Fibroblast of skin of right quadriceps (primary cell): Measurements from ENCODE around the gene HYCC1.
"Not testable (repeated sequence)": the region's sequence is repeated elsewhere in the genome, so short reads cannot be mapped to it uniquely, and the experiment has no call there.

Experiments used
- DNase-seq: peaks from one replicate; pipeline ENCODE4 v3.0.0-alpha.2; 2013

The HYCC1 gene

DNA sequence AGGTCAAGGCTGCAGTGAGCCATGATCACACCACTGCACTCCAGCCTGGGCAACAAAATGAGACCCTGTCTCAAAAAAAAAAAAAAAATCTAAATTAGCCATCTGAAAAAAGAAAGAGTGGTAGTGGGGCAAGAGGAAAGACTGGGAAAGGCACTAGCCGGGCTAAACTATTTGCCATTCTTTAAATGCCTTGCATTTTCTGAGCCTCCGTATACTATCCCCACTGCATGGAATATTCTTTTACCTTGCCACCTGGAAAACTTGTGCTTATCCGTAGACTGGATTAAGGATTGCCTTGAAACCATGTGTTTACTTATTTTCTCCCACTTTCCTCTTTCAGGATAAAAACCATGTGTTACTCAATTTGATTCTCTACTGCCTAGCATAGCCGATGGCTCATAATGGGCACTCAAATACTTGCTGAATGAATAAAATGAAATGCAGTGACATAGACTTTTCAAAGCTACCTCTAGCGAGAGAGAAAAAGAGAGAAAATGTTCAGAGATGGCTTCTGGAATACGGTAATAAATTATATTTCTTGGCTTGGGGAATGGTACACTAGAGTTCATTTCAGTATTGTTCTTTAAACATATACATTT is 30.6 kb downstream of the HYCC1 start:
- DNase-seq, result peak; percentile 41

- peak; percentile 84 for DNase-seq
Measured at GRCh38 chr7:22980422-22980821, 33.5 kb downstream of the HYCC1 start.

DNA sequence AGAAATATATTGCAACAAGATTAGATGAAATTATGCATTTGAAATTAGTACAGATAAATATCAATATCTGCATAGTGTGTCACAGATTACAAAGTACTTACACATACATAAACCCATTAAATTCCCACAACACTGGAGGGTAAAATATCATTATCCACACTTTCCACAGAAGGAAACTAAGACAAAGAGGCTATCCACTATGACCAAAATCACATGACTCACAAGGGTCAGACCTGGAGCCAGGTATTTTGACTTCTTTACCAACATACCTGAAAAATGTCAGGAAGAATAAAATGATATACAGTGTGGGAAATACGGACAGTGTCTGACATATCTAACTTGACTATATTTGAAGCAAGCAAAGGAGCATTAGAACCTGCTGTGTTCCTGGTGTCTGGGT is 34.1 kb downstream of the HYCC1 start:
- no peak for DNase-seq

DNA sequence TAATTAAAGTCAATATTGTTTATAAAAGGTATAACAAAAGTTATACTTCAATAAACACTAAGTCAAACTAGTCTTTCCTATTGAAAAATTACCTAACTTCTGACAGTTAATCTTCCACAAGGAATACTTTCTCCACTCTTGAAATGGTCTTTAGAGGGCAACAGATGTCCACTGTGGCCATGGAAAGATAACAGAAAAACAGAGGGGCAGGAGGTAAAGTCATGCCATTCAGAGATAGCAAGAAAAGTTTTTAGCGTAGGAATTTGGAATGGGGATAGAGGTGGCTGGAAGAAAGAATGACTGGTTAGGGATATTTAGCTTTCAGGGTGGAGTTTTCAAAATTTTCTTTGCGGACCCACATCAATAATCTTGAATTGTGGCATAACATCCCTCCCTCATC is 34.7 kb downstream of the HYCC1 start:
- DNase-seq, result no peak

GRCh38 chr7:22974636-22975035 is 39.3 kb downstream of the HYCC1 start:
- DNase-seq, result not testable (repeated sequence)

DNA sequence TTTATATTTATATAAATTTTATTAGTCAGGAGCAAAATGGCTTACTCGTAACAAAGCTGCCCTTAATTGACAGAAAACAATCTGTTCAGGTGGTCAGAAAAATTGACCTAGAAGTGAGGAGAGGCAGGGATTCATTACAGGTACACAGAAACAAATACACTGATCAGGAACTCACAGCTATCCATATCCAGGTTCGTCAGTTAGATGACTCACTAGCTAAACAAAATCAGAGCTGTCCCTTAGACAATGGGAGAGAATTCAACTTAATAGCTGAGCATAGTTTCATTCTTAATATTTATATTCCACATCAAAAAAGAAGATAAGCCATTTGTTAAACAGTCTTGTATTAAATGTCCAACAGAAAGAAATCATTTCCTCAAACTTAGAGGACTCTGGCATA is 41.7 kb downstream of the HYCC1 start:
- DNase-seq, result no peak

DNA sequence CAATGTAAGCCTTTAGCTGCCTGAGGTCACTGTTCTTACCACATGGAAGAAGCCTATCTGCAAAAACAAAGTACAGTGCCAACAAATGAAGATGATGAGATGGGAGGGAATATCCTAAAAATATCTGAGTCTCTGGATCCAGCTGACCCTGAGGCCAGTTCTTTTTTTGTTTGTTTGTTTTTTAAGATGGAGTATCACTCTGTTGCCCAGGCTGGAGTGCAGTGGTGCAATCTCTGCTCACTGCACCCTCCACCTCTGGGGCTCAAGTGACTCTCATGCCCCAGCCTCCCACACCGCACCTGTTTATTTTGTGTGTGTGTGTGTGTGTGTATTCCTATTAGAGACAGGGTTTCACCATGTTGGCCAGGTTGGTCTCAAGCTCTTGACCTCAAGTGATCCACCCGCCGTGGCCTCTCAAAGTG is 44.9 kb downstream of the HYCC1 start:
- DNase-seq, result no peak
